Kasumi-1 (cell line): ENCODE results near the gene GLB1L.
"Not testable (repeated sequence)": the region's sequence is repeated elsewhere in the genome, so short reads cannot be mapped to it uniquely, and the experiment has no call there.

ENCODE experiments used
- DNase-seq, 2 experiments: peaks; one replicate each; lab custom pipeline; 2025; lab: John Stamatoyannopoulos, UW

The GLB1L gene

DNA sequence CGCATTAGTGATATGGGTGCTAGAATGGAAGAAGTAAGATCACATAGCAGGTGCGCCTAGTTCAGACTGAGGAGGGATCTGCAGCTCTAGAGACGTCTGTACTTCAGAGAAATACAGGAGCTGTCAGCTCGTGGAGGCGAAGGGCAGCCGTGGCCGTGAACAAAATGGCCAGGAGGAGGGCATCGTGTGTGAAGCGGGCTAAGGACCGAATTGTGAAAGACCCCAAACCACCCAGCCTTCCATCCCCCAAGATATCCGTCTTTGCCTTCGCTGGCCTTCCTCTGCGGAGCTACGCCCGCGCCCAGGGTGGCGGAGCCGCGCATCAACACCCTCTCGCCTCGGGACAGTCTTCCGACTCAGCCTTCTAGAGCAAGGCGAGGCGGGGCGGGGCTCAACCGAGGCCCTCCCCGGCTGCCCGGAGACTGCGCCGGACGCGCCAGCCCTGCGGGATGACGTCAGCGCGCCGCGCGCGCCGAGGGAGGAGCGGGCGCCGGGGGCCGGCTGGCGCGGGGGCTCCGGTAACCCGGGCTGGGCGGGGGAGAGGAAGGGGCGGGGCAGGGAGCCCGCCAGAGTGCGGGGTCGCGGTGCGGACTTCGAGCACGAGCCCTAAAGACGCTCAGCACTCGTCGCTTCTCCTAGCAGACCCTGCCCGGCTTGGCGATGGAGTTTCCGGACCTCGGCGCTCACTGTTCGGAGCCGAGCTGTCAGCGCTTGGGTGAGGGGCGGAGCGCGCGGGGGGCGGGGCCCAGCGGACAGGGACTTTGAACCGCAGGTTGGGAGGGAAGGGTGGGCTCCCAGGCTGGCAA is 38.7 kb downstream of the GLB1L start, which contains the start of gene ZFAND2B:
Gene ZFAND2B, plus strand, starts transcription at position 455 of the 806 bp plus-strand sequence. Its CDS starts 206 bp downstream, at position 661.
- DNase-seq: peak; percentile 72

GRCh38 chr2:219205981-219206327 is 39.3 kb downstream of the GLB1L start:
- no peak for DNase-seq

GRCh38 chr2:219205165-219205538 is 40.1 kb downstream of the GLB1L start:
- DNase-seq: no peak

- DNase-seq: no peak
Measured at GRCh38 chr2:219204425-219205164, 40.6 kb downstream of the GLB1L start.

DNA sequence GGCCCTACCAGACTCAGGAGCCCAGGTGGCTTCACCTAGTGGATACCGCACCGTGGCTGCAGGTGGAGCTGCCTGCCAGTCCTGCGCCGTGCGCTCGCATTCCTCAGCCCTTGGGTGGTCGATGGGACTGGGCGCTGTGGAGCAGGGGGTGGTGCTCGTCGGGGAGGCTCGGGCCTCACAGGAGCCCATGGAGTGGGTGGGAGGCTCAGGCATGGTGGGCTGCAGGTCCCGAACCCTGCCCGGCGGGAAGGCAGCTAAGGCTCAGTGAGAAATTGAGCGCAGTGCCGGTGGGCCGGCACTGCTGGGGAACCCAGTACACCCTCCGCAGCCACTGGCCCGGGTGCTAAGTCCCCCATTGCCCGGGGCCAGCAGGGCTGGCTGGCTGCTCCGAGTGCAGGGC is 43.9 kb downstream of the GLB1L start:
- DNase-seq: not testable (repeated sequence)

GRCh38 chr2:219200502-219201326 is 44.5 kb downstream of the GLB1L start:
- DNase-seq: not testable (repeated sequence)

DNA sequence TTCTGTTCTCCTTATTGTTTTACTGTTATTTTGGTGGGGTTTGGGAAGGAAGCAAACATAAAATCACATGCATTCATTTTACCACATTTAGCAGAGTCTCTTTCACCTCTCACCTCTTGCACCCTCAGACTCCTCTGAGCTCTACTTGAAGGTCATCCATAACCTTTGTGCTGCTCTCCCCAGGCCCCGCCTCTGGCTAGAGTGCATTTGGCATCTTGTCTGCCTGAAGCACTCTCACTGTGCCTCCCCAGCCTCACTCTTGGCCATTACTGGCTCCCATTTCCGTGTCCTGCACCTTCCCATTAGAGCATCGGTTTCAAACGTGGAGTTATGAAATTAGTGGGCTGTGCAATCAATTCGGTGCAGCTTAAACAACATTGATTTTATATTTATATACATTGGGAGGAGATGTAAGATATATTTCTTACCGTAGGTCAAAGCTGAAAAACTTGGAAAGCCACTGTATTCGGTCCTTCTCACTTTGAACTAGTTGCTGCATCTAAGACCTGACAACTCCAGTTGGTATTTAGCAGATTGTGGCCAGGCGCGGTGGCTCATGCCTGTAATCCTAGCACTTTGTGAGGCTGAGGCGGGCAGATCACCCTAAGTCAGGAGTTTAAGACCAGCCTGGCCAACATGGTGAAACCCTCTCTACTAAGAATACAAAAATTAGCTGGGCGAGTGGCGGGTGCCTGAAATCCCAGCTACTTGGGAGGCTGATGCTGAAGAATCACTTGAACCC is 45.6 kb downstream of the GLB1L start:
- no peak for DNase-seq

- no peak for DNase-seq
Measured at GRCh38 chr2:219198974-219199373, 46.3 kb downstream of the GLB1L start.

- DNase-seq: no peak
Measured at GRCh38 chr2:219197388-219197787, 47.9 kb downstream of the GLB1L start.

- no peak for DNase-seq
Measured at GRCh38 chr2:219186754-219187456, 58.3 kb downstream of the GLB1L start.
